HFF-Myc (cell line): ENCODE measurements around the gene BCOR.

Source experiments
- DNase-seq: peaks from one replicate; pipeline ENCODE4 v3.0.0-alpha.2; 2011; ENCODE audit warnings: low read depth; ENCODE audit errors: extremely low read depth
- H3K4me3 ChIP-seq: replicated peaks from 2 replicates; pipeline ENCODE4 v1.5.1; 2011; ENCODE audit warnings: low read depth, mild to moderate bottlenecking, control low read depth, low read length
- TF ChIP-seq, protein P1 (sequence below): IDR thresholded peaks from 2 replicates; pipeline ENCODE4 v1.5.1; 2012; ENCODE audit warnings: mild to moderate bottlenecking, low read depth, low read length, control low read depth; ENCODE audit errors: missing control alignments

BCOR gene

DNA sequence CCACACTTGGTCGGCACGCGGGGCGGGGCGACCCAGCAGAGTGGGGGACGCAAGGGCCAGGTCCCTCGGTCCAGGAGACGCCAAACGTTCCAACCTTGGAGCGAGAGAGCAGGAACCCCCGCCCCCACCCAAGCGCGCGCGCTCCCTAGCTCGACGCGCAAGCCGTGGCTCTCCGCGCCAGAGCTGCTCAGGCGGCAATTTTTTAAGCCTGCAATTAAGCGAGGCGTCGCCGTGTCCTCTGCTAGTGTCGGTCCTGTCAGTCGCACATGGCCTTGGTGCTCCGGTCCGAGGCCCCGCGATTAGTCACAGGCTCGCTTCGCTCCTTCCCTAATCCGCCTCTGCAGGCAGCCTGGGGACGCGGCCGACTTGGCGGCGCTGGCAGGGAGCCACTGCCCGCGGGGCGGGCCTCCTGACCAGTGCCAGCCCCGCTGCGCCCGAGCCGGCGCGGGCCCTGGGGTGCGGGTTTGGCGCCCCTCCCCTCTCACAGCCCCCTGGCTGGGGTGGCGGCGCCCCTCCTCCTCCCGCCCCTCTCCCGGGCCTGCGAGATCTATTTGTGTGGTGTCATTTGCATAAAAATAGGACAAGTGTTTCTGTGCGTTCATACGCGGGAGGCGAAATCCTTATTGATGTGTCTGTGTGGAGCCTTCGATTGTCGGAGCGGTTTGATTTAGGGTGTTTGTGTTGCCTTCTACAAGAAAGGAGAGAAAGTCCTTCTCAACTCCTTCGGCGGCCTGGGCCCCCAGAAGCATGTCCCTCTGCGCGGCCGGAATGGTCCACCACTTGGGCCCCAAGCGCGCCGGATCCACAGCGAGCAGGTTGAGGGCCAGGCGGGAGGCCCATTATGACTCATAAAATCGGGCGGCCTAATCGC, 9.8 kb upstream of the BCOR start:
- DNase-seq: no peak
- TF ChIP-seq, protein P1, sequence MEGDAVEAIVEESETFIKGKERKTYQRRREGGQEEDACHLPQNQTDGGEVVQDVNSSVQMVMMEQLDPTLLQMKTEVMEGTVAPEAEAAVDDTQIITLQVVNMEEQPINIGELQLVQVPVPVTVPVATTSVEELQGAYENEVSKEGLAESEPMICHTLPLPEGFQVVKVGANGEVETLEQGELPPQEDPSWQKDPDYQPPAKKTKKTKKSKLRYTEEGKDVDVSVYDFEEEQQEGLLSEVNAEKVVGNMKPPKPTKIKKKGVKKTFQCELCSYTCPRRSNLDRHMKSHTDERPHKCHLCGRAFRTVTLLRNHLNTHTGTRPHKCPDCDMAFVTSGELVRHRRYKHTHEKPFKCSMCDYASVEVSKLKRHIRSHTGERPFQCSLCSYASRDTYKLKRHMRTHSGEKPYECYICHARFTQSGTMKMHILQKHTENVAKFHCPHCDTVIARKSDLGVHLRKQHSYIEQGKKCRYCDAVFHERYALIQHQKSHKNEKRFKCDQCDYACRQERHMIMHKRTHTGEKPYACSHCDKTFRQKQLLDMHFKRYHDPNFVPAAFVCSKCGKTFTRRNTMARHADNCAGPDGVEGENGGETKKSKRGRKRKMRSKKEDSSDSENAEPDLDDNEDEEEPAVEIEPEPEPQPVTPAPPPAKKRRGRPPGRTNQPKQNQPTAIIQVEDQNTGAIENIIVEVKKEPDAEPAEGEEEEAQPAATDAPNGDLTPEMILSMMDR: no peak
- H3K4me3 ChIP-seq: no peak overlapping the region

DNA sequence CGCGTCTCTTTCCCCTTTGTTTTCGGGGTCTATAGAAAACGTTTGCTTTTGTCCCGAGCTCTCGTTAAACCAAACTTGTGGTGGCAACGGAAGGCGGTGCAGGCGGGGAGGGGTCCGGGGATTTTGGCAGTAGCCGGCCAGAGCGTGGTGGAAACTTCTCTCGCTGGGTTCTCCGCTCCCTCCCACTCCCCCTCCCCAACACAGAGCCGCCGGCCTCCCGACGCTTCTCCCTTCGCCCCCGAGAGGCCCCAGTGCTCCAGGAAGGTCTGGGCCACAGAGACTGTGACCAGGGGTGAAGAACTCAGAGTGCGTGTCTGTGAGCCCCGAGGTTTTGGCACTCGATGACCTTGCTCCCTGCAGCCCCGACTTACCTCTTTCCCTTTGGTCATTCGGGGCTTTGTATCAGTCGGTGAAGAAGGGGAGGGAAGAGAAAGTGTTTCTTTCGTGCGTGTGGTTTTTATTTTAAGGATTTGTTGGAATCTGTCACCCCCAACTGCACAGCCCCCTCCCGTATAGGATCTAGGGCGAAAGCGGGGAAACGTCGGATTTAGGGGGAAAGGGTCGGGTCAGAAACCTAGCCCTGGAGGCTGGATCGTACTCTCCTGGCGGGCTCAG, 9.0 kb upstream of the BCOR start:
- TF ChIP-seq, protein P1: no peak
- peak overlapping the region; percentile 28 for H3K4me3 ChIP-seq
- DNase-seq: no peak

DNA sequence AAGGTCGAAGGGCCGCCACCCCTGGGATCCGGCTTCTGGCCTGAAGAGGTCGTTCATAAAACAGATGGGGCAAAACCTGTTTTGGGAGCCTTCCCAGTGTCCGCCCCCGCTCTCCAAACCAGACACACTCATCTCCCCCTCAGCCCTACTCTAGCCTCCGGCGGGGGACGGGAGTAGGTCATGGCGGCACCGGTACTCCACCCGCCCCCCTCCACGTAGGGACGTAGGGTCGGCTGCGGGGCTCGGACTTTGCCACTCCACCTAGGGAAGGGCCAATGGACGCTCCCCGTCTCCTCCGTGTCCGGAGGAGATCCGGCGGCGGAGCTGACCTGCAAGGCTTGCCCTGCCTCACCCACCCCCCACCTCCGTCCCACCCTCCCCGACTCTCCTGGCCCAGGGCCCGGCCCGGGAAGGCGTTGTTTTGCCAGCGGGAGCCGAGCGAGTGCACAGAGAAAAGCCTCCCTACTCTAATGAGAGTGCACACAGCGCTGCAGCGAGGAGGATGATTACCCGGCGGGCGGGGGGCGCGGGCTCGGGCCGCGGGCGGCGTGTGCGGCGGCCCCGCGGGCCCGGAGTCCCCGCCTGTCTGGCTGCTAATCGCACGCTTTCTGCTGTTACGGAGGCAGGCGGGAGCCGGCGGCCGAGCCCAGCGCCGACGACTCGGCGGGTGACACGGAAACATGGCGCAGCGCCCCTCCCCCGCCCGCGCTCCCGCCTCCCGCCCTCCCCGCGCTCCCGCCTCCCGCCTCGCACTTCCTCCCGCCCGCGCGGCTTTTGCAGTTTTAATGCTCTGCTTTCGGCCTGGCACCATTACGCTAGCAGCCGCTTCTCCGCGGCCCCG, 8.3 kb upstream of the BCOR start:
- H3K4me3 ChIP-seq: peak overlapping the region; percentile 36
- DNase-seq: no peak
- TF ChIP-seq, protein P1: no peak

DNA sequence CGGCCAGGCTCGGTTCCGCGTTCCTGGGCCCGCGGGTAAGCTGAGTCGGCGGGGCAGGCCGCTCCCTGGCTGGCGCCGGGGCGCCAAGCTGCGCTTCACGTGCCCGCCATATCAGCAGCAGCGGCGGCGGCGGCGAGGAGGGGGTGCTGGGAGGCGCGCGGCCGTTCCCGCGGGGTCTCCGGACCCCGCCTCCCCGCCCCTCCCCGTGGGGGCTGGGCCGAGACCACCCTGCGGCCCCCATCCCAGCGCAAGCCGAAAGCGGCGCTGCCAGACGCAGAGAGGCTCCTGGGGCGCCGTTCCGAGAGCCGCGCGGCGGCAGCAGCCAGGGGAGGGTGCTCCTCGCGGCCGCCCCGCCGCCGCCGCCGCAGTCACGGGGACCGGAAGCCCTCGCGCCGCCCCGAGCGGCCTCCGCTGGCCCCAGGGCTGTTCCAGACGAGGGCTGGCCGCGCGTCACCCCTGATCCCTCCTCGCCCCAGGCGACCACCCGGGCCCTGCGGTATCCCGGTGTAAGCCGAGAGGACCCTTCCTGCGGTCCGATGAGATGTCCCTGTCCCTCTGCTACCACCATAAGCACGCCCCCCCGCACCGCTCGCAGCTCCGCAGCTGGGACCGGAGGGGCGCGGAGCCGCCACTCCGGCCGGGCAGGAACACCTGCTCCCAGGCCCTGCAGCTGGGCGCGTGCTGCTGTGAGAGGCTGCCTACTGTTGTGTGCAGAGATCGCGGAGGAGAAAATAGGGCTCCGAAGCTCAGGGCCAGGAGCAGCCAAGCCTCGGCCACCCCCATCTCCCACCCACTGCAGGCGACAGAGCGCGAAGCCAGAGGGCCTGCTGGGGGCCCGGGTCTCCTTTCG, 7.5 kb upstream of the BCOR start:
- peak overlapping the region; percentile 36 for H3K4me3 ChIP-seq
- TF ChIP-seq, protein P1: no peak
- DNase-seq: no peak

DNA sequence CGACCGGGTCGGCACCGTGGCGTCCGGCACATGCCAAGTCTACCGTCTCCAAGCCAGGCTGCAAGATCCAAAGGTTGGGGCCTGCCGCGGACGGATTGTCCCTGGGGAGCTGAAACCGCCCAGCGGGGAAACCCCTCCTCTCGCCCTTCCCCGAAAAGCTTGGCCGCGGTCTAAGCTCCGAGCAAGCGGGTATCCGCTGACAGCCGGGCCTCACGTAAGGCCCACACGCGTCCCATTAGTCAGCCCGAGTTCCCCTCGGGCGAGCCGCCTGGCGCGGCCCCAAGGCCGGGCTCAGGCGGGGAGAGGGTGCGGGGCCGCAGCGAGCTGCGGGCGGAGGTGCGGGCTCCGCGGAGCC, 6.8 kb upstream of the BCOR start:
- H3K4me3 ChIP-seq: peak overlapping the region; percentile 13
- DNase-seq: no peak
- TF ChIP-seq, protein P1: no peak
